GM18520 (cell line): ENCODE results near the gene SGTB.

Experiments
- ATAC-seq: cut with Tn5 transposase; IDR thresholded peaks from one replicate; pipeline ENCODE4 v1.9.1; 2021; ENCODE audit not compliant: unreplicated experiment

SGTB gene, protein sequence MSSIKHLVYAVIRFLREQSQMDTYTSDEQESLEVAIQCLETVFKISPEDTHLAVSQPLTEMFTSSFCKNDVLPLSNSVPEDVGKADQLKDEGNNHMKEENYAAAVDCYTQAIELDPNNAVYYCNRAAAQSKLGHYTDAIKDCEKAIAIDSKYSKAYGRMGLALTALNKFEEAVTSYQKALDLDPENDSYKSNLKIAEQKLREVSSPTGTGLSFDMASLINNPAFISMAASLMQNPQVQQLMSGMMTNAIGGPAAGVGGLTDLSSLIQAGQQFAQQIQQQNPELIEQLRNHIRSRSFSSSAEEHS

DNA sequence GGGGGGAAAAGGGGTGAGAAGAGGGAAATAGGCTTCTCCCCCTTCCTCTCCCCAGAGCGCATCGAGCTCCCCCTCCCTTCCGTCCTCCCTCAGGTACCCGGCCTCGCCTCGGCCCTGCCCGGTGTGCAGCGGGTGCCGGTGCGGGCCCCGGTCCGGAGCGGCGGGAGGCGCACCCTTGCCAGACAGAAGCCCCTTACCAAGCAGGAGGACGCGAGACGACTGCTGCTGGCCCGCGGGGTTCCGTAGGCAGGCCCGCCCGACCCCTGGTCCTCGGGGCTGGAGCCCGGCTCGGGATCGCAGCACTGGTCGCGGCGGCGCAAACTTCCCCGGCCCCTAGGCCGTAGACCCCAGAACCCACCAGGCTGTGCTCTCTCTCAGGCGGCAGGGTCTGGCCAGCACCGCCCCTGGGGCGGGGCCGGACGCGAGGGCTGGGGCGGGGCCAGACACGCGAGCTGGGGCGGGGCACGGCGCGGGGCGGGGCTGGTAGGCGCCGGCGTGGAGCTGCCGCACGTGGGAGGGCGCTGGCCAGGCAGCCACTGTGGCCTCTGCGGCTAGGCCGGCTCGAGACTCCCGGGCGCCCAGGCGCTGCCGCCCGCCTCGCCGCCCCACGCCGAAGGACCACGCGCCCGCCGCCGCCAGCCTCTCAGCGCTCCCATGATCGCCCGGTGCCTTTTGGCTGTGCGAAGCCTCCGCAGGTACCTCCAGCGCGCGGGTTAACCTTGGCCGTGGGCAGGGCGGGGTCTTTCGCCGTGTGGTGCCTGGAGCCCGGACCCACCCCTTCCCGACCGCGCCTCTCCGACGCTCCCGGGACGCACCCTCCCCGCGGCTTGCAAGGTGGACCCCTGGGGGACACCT is at the start of gene SGTB, which contains the start of gene NLN:
SGTB (minus strand) TSS at position 390 of the 855 bp plus-strand sequence. CDS start 1,302 bp downstream, outside the sequence.
NLN (plus strand) TSS at position 486 of the 855 bp plus-strand sequence; CDS start at position 655, 169 bp downstream.
- ATAC-seq = peak; percentile 81

DNA sequence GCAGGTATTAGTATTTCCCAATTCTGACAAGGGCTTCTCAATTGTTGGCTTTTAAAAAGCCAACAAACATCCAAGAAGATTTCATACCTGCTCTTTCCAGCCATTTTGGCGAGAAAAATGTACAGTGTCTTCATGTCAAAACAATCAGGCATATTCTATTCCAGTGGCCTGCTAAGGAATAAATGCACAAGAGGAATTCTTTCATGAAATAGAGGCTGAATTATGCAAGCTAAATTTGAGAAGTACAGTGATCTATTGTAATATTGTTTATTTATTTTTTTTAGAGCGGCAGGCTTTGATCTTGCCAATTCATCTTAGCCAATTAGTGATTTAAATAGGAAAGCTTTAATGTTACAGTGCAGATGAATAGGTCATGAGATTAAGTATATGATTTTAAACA is 49.4 kb upstream of the SGTB start:
- ATAC-seq = no peak

DNA sequence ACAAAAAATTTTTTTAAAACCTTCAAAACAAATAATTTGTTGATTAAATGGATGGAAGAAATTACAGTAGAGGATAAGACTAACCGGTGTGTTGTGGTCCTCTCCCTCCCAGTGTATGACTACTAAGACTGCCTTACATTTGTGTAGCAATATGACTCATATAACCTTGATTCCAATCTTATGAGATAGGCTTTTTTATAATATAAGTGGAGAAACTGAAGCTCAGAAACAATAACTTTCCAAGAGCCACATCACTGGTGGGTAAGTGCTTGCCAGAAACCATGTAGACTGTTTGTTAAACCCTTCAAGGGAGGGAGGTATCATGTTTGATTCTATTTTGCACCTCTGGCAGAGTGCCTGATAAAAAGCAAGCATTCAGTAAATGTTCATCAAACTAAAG is 47.6 kb upstream of the SGTB start:
- no peak for ATAC-seq

DNA sequence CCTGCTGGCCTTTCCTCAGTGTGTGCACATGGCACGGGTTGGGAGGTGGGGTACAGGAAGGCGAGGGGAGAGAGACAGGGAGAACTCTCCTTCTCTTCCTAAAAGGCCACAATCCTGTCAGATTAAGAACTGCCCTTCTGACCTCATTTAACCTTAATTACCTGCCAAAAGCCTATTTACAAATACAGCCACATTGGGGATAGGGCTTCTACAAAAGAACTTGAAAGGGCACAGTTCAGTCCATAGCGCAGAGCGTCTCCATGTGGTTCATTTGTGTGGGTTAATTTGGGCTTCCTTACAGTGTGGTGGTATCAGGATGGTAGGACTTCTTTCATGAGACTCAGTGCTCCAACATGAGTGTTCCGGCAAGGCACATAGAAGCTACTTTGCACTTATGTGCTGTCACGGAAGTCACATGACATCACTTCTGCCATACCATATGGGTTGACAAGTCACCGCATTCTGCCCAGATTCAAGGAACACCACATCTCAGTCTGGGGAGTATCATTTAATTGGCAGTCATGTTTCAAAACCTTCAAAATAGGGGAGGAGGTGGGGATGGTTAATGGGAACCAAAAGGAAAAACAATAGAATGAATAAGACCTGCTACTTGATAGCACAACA is 46.9 kb upstream of the SGTB start:
- ATAC-seq = no peak

DNA sequence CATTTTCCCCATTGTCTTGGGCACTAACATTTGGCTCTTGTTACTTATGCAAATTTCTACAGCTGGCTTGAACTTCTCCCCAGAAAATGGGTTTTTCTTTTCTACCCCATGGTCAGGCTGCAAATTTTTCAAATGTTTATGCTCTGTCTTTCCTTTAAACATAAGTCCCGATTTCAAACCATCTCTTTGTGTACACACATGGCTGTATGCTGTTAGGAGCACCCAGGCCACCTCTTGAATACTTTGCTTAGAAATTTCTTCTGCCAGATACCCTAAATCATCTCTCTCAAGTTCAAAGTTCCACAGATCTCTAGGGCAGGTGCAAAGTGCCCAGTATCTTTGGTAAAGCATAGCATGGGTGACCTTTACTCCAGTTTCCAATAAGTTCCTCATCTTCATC is 45.7 kb upstream of the SGTB start:
- no peak for ATAC-seq

DNA sequence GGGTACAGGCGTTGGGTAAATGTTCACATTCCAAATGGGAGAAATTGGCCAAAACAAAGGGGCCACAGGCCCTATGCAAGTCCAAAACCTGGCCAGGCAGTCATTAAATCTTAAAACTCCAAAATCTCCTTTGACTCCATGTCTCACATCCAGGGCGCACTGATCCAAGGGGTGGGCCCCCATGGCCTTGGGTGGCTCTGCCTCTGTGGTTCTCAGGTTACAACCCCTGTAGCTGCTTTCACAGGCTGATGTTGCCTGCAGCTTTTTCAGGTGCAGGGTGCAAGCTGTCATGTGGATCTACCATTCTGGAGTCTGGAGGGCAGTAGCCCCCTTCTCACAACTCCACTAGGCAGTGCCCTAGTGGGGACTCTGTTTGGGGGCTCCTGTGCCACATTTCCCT is 44.9 kb upstream of the SGTB start:
- ATAC-seq = no peak

DNA sequence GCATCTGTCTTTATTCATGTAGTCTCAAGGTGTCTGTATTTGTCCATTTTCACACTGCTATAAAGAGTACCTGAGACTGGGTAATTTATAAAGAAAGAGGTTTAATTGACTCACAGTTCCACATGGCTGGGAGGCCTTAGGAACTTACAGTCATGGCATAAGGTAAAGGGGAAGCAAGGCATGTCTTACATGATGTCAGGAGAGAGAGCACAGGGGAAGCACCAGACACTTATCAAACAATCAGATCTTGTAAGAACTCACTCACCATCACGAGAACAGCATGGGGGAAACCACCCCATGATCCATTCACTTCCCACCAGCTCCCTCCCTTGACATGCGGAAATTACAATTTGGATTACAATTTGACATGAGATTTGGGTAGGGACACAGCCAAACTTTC is 44.3 kb upstream of the SGTB start:
- no peak for ATAC-seq

DNA sequence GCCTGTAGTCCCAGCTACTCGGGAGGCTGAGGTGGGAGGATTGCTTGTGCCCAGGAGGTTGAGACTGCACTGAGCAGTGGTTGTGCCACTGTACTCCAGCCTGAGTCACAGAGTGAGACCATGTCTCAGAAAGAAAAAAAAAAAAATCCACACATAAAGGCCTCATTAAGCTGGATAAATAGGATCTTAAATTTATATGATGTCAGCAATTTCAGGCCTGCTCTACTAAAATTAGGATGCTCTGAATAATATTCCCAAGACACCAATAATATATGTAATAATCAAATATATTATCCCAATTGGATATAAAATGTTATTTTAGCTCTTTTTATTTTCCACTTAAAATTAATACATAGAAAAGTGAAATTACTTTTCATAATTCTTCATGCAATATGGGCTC is 43.7 kb upstream of the SGTB start:
- no peak for ATAC-seq

DNA sequence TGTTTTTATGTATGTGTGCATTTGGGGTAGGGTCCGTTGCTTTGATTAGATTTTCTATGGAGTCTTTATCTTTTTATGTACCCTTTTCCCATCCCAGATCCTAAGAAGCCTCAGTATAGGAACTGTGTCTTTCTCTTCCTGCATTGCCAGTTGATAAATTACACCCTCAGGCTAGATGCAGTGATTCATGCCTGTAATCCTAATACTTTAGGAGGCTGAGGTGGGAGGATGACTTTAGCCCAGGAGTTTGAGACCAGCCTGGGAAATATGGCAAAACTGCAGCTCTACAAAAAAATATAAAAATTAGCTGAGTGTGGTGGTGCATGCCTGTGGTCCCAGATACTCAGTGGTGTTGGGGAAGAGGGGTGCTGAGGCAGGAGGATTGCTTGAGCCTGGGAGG is 40.3 kb upstream of the SGTB start:
- no peak for ATAC-seq

DNA sequence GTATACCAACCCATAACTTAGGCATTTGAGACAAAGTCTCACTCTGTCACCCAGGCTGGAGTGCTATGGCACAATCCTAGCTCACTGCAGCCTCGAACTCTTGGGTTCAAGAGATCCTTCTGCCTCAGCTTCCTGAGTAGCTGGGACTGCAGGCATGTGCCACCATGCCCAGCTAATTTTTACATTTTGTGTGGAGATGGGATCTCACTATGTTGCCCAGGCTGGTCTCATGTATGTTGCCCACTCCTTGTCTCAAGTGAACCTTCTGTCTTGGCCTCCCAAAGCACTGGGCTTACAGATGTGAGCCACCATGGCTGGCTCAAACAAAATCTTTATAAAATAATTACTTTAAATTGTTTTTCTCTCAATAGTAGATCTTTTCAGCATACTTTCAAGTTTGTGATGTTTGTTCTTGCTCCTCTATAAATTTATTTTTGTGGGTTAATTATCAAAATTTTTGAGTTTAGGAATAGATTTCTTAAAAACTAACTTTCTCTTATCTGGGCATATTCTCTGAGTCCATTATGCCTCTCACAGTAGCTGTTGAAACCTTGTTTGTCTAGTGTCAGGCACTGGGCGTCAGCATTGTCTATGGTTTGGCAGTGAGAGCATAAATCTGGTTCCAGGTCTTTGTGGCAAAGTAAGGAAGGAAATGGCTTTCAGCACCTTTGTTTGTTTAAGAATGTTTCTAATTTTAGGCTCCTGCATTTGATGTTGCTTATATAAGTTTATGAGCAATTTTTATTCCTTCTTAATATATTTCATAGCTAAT is 38.8 kb upstream of the SGTB start:
- peak; percentile 45 for ATAC-seq

DNA sequence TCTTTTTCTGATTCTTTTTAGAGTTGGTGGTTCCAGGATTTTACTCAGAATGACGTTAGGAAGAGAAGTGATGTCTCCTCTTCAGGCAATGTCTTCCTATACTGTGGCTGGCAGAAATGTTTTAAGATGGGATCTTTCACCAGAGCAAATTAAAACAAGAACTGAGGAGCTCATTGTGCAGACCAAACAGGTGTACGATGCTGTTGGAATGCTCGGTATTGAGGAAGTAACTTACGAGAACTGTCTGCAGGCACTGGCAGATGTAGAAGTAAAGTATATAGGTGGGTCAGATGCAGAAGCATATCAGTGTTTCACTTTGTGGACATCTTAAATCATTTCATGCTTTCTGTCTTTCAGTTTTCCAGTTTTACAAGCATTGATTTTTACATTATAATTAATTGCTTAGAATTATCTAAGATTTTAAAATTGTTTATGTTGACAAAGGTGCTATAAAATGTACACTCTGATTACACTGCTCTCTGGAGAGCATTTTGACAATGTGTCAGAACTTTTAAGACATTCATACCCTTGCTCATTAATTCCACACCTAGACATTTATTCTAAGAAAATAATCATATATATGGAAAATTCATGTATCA is 36.7 kb upstream of the SGTB start:
- no peak for ATAC-seq

DNA sequence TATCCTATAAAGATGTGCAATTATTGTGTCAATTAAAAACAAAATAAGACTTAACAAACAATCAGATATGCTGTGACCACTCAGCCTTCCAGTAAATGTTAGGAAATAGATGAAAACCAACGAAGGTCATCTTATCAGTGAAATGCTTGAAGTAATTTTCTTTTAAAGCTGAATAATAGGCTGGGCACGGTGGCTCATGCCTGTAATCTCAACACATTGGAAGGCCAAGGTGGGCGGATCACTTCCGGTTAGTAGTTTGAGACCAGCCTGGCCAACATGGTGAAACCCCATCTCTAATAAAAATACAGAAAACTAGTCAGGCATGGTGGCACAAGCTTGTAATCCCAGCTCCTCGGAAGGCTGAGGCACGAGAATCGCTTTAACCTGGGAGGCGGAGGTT is 31.3 kb upstream of the SGTB start:
- ATAC-seq = no peak

DNA sequence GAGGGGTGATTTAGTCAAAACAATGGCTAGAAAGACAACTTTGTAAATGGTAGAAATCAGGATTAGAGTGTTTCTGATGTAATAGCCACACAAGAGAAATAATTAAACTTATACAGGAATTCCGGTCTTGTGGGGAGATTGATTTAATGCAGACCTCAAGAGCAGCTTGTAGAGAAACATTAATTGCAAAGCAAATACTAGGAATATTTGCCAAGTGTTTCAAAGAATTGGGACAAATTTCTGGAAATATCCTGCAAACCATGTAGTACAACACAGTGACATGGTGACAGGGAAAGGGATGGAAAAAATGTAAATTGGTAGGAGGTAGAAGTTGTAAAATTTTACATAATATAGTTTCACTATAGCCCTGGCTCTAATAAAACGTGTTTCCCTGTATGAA is 29.0 kb upstream of the SGTB start:
- ATAC-seq = no peak

DNA sequence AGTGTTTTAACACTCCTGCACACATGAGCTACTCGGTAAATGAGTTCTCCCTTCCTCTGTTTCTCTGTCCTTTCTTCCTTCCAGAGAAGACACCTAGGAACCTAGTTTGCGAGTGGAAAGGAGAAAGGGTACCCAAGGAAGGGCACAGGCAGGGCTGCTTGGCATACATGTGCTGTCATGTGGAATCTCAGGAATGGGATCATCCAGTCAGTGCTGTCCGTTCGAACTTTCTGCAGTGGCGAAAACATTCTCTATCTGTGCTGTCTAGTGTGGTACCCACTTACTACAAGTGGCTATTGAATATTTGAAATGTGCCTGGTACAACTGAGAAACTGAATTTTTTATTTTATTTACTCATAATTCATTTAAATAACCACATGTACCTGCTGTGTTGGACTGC is 28.0 kb upstream of the SGTB start:
- ATAC-seq = no peak

DNA sequence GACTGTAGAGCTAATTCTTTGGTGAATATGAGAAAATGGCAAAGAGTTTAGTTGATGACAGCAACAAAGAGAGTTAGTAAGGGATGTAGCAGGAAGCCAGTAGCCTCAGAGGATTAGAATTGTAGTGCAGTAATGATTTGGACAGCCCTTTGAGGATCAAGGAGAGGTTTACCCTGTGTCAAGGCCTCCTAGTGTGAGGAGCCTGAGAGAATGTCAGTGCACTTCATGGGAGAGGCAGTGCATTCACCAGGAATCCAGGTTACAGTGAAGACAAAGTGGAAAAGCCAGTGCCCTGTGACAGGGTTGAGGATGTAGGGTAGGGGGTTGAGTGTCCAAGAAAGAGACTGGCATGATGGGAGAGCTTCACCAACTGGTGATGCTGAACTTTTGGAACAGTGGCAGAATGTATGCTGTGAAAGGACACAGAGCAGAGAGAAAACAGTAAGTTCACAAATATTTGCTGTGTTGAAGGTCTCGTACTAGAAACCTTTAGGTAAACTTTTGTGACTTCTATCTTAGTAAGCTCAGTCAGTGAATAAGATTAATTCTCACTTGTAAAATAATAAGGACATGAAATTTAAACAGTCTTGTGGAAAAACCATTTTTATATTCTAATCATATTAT is 27.4 kb upstream of the SGTB start:
- no peak for ATAC-seq

DNA sequence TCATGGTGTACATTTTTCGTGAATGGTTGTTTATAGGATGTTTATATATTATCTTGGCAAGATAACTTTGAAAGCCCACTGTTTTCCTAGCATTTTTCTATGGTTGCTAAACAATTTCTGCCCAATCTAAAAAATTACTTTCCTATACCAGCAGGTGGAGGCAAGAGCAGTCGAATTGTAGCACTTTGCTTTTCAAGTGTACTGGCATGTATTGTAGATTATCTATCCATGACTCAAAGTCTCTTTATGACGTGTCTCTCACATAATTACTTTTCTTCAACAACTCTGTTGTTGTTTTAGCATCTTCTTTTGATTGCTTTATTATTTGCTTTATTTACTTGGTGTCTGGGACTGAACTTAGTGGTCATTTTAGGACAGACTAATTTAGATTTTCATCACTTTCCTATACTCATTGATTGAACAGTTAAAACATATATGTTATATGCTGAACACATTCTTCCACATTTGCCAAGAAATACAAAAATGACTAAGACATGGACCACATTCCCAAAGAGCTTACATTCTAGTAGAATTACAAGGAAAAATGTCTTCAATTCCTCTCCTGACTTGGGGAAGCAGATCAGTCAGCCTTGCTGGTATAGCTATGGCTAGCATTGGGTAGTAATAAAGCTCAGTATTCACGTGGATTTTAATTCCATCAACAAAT is 20.8 kb upstream of the SGTB start:
- ATAC-seq = peak; percentile 69

DNA sequence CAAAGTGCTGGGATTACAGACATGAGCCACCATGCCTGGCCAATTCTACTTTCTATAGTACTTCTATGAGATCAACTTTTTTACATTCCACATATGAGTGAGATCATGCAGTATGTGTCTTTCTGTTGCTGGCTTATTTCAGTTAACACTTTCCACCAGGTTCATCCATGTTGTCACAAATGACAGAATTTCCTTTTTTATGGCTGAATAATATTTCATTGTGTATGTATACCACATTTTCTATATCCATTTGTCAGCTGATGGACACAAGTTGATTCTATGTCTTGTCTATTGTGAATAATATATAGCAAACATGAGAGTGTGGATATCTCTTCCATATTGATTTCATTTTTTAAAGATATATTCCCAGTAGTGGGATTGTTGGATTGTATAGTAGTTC is 17.3 kb upstream of the SGTB start:
- no peak for ATAC-seq

DNA sequence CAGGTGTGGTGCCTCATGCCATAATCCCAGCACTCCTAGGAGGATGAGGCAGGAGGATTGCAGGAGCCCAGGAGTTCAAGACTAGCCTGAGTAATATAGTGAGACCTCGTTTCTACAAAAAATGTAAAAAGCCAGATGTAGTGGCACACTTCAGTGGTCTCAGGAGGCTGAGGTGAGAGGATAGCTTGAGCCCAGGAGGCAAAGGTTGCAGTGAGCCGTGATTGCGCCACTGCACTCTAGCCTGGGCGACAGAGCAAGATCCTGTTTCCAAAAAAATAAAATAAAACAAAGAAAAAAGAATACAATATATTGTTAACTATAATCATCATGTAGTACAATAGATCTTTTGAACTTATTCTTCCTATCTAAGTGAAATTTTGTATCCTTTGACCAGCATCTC is 16.4 kb upstream of the SGTB start:
- ATAC-seq = no peak

DNA sequence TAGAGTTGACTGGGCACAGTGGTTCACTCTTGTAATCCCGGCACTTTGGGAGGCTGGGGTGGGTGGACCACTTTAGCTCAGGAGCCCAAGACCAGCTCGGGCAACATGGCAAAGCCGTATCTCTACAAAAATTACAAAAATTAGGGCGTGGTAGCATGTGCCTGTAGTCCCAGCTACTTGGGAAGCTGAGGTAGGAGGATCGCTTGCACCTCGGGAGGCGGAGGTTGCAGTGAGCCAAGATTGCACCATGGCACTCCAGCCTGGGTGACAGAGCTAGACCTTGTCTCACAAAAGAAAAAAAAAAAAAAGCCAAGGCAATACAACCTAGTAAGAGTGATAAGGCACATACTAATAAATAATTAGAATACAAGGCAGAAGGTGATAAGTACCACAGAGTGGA is 15.9 kb upstream of the SGTB start:
- no peak for ATAC-seq

DNA sequence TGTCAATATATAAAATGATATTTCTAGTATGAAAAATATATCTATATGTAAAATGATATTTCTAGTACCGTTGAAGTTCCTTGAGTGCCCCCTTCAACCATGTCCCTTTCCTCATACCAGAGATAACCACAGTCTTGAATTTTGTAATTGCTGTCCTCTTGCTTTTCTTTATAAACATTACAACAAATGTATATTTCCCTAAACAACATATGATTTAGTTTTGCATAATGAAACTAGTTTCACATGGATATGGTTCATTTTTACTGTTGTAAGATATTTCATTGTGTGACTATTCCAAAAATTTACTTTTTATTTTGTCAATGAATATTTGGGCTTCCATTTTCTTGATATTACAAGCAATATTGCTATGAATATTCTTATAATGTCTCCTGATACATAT is 14.1 kb upstream of the SGTB start:
- ATAC-seq = no peak
